H1 (cell line): ENCODE measurements around the gene RCBTB2. TPM values are rescaled to one million over a fixed set of nuclear protein-coding genes. Genes with fewer than 3 reads are reported as not detected.

Experiments used
- CTCF ChIA-PET: fragments of 300-600 bp; sonication (Branson Sonifier 250); formaldehyde crosslinking; loops from one replicate; lab custom pipeline; 2021; ENCODE audit not compliant: partially characterized antibody; lab: Charles Lee
- POLR2A ChIA-PET: fragments of 300-600 bp; sonication (Branson Sonifier 250); formaldehyde crosslinking; loops from one replicate; lab custom pipeline; 2021; ENCODE audit warnings: inconsistent platforms; ENCODE audit not compliant: partially characterized antibody; lab: Charles Lee
- DNase-seq, 2 experiments: peaks; one replicate each; pipeline versions ENCODE4 v3.0.0 to v3.0.0-alpha.2; 2010 to 2022; ENCODE audit warnings: low spot score in 2 of 2, low read depth in 1 of 2, mixed read lengths in 1 of 2
- FAIRE-seq: peaks from 2 replicates; lab custom pipeline; 2011; peaks lifted over from hg19 to GRCh38; lab: Jason Lieb, UNC
- H2AFZ ChIP-seq: 2 replicates; pipeline ENCODE4 v1.8.1; 2012; ENCODE audit warnings: low read length, inconsistent platforms
- H2AK5ac ChIP-seq: 2 replicates; pipeline ENCODE4 v1.6.1; 2013; ENCODE audit warnings: low read depth, low read length
- H2BK120ac ChIP-seq: replicated peaks from 2 replicates; pipeline ENCODE3; 2013; ENCODE audit warnings: low read depth, low read length, inconsistent platforms
- H2BK12ac ChIP-seq: 2 replicates; pipeline ENCODE4 v1.6.1; 2013; ENCODE audit warnings: low read depth, low read length
- H2BK15ac ChIP-seq: 2 replicates; pipeline ENCODE4 v1.6.1; 2013; ENCODE audit warnings: low read length
- H2BK20ac ChIP-seq: 2 replicates; pipeline ENCODE4 v1.6.1; 2013; ENCODE audit warnings: low read length
- H2BK5ac ChIP-seq: 2 replicates; pipeline ENCODE4 v1.6.1; 2013; ENCODE audit warnings: low read depth, low read length
- H3K14ac ChIP-seq: 2 replicates; pipeline ENCODE4 v1.6.1; 2013; ENCODE audit warnings: inconsistent platforms; ENCODE audit not compliant: insufficient read length
- H3K18ac ChIP-seq: 2 replicates; pipeline ENCODE4 v1.6.1; 2013; ENCODE audit warnings: low read length; ENCODE audit errors: extremely low read depth
- H3K23ac ChIP-seq: 2 replicates; pipeline ENCODE4 v1.6.1; 2013; ENCODE audit warnings: inconsistent platforms; ENCODE audit not compliant: insufficient read length
- H3K23me2 ChIP-seq: 2 replicates; pipeline ENCODE4 v1.6.1; 2013; ENCODE audit warnings: low read depth, low read length
- H3K27ac ChIP-seq: 2 replicates; pipeline ENCODE4 v1.6.1; 2011; ENCODE audit warnings: low read depth, low read length, inconsistent platforms
- H3K27me3 ChIP-seq, 4 experiments: replicated peaks in 1 of 4; 1 replicate in 1 of 4; 2 replicates in 3 of 4; pipeline versions ENCODE4 v1.6.1 to v1.8.1; 2011 to 2013; ENCODE audit warnings: low read length in 3 of 4, mild to moderate bottlenecking in 3 of 4, inconsistent platforms in 2 of 4, mixed read lengths in 2 of 4, moderate library complexity in 1 of 4; ENCODE audit not compliant: control insufficient read depth in 3 of 4, insufficient read depth in 3 of 4; ENCODE audit errors: extremely low read depth in 1 of 4
- H3K36me3 ChIP-seq, 4 experiments: 2 replicates each; pipeline versions ENCODE4 v1.6.1 to v1.8.1; 2011 to 2013; ENCODE audit warnings: mild to moderate bottlenecking in 4 of 4, low read length in 3 of 4, moderate library complexity in 2 of 4, control low read depth in 1 of 4, inconsistent platforms in 1 of 4; ENCODE audit not compliant: insufficient read depth in 4 of 4, control insufficient read depth in 2 of 4
- H3K4ac ChIP-seq: replicated peaks from 2 replicates; pipeline ENCODE3; 2013; ENCODE audit warnings: low read length, low read depth, mixed read lengths, inconsistent platforms; ENCODE audit not compliant: insufficient read length
- H3K4me1 ChIP-seq, 4 experiments: replicated peaks in 1 of 4; 1 replicate in 1 of 4; 2 replicates in 3 of 4; pipeline versions ENCODE4 v1.6.1 to v1.8.1; 2011 to 2013; ENCODE audit warnings: low read length in 3 of 4, inconsistent platforms in 2 of 4, mixed read lengths in 1 of 4; ENCODE audit not compliant: insufficient read depth in 4 of 4, control insufficient read depth in 3 of 4
- H3K4me2 ChIP-seq, 2 experiments: 2 replicates each; pipeline versions ENCODE4 v1.6.1 to v1.8.1; 2011 to 2013; ENCODE audit warnings: low read depth in 2 of 2, low read length in 2 of 2, control low read depth in 1 of 2, inconsistent platforms in 1 of 2, mild to moderate bottlenecking in 1 of 2; ENCODE audit not compliant: insufficient read depth in 1 of 2
- H3K4me3 ChIP-seq, 4 experiments: fragments of 200-600, 300-600 bp in 1 of 4; sonication (generic), shearing (Covaris generic), sonication (Bioruptor Twin) in 1 of 4; 2 replicates each; pipeline versions ENCODE4 v1.5.1 to v1.8.1; 2011 to 2016; ENCODE audit warnings: low read length in 4 of 4, low read depth in 3 of 4, control low read depth in 2 of 4, inconsistent platforms in 2 of 4, mild to moderate bottlenecking in 2 of 4, mixed read lengths in 1 of 4, moderate library complexity in 1 of 4; ENCODE audit not compliant: insufficient read depth in 2 of 4; ENCODE audit errors: extremely low read depth in 1 of 4
- H3K56ac ChIP-seq: replicated peaks from 2 replicates; pipeline ENCODE3; 2013; ENCODE audit warnings: low read depth, mild to moderate bottlenecking, mixed read lengths, low read length, inconsistent platforms; ENCODE audit not compliant: insufficient read length
- H3K79me1 ChIP-seq: 2 replicates; pipeline ENCODE4 v1.6.1; 2013; ENCODE audit warnings: low read depth, low read length, control low read depth
- H3K79me2 ChIP-seq, 2 experiments: 2 replicates each; pipeline versions ENCODE4 v1.6.1 to v1.8.1; 2012 to 2013; ENCODE audit warnings: low read length in 2 of 2, mild to moderate bottlenecking in 2 of 2, inconsistent platforms in 1 of 2; ENCODE audit not compliant: insufficient read depth in 2 of 2, control insufficient read depth in 1 of 2
- H3K9ac ChIP-seq, 4 experiments: replicated peaks in 1 of 4; 1 replicate in 1 of 4; 2 replicates in 3 of 4; pipeline versions ENCODE4 v1.6.1 to v1.8.1; 2011 to 2013; ENCODE audit warnings: low read depth in 3 of 4, low read length in 3 of 4, control low read depth in 2 of 4, mild to moderate bottlenecking in 2 of 4, moderate library complexity in 2 of 4, inconsistent platforms in 1 of 4; ENCODE audit errors: extremely low read depth in 1 of 4
- H3K9me3 ChIP-seq, 2 experiments: 2 replicates each; pipeline versions ENCODE4 v1.6.1 to v1.8.1; 2012 to 2013; ENCODE audit warnings: mild to moderate bottlenecking in 2 of 2, moderate library complexity in 2 of 2, control low read depth in 1 of 2, inconsistent platforms in 1 of 2, low read depth in 1 of 2, low read length in 1 of 2, mixed read lengths in 1 of 2; ENCODE audit not compliant: insufficient read depth in 2 of 2
- H4K20me1 ChIP-seq, 2 experiments: replicated peaks in 1 of 2; 2 replicates each; pipeline versions ENCODE3 to v1.8.1; 2011 to 2013; ENCODE audit warnings: inconsistent platforms in 2 of 2, low read length in 2 of 2, mild to moderate bottlenecking in 1 of 2; ENCODE audit not compliant: insufficient read depth in 2 of 2, control insufficient read depth in 1 of 2
- H4K5ac ChIP-seq: 2 replicates; pipeline ENCODE4 v1.6.1; 2013; ENCODE audit warnings: low read length, low read depth, mixed read lengths, inconsistent platforms; ENCODE audit not compliant: insufficient read length
- H4K8ac ChIP-seq: 2 replicates; pipeline ENCODE4 v1.8.0; 2013; ENCODE audit warnings: mild to moderate bottlenecking, moderate library complexity, low read length, inconsistent platforms; ENCODE audit not compliant: insufficient read depth; ENCODE audit errors: extremely low read depth
- H4K91ac ChIP-seq: replicated peaks from 2 replicates; pipeline ENCODE3; 2013; ENCODE audit warnings: low read length, mixed read lengths, inconsistent platforms; ENCODE audit not compliant: insufficient read length
- EP300 ChIP-seq, 2 experiments: IDR thresholded peaks; 1 replicate in 1 of 2; 2 replicates in 1 of 2; pipeline ENCODE4 v1.6.1; 2011 to 2012; ENCODE audit warnings: low read depth in 2 of 2, low read length in 2 of 2, mild to moderate bottlenecking in 2 of 2, borderline replicate concordance in 1 of 2, inconsistent platforms in 1 of 2, moderate library complexity in 1 of 2
- FOSL1 ChIP-seq: IDR thresholded peaks from 2 replicates; pipeline ENCODE4 v1.6.1; 2011; ENCODE audit warnings: mild to moderate bottlenecking, low read depth, low read length, moderate library complexity; ENCODE audit not compliant: insufficient read depth
- GTF2F1 ChIP-seq: IDR thresholded peaks from 2 replicates; pipeline ENCODE4 v1.6.1; 2012; ENCODE audit warnings: low read depth, low read length, improper control_type of control experiment, borderline replicate concordance
- RFX5 ChIP-seq: IDR thresholded peaks from 2 replicates; pipeline ENCODE4 v1.6.1; 2011; ENCODE audit warnings: low read depth, low read length, improper control_type of control experiment, borderline replicate concordance
- RXRA ChIP-seq: IDR thresholded peaks from 2 replicates; pipeline ENCODE4 v1.6.1; 2011; ENCODE audit warnings: low read depth, mild to moderate bottlenecking, low read length, moderate library complexity; ENCODE audit not compliant: insufficient read depth
- SP2 ChIP-seq: IDR thresholded peaks from 2 replicates; pipeline ENCODE4 v1.6.1; 2012; ENCODE audit warnings: mild to moderate bottlenecking, low read length, inconsistent platforms
- SUZ12 ChIP-seq: fragments of 200-600 bp; sonication (generic); IDR thresholded peaks from 2 replicates; pipeline ENCODE4 v1.6.1; 2012; ENCODE audit warnings: mild to moderate bottlenecking, inconsistent platforms, low read length, moderate library complexity, mixed read lengths
- TAF7 ChIP-seq: optimal IDR thresholded peaks from 2 replicates; pipeline ENCODE3; 2011; ENCODE audit warnings: low read depth, mild to moderate bottlenecking, inconsistent platforms, low read length, moderate library complexity, borderline replicate concordance
- WGBS, 2 experiments: shearing (Covaris generic) in 1 of 2; methylation state at CpG; one replicate each; pipeline versions ENCODE4 v1.1.6 to v1.1.7; 2013 to 2015; ENCODE audit warnings: low lambda C conversion rate in 2 of 2, mixed read lengths in 2 of 2, inconsistent platforms in 1 of 2, low coverage in 1 of 2, missing lambda C conversion rate in 1 of 2; ENCODE audit not compliant: insufficient replicate concordance in 2 of 2, insufficient coverage in 1 of 2, insufficient read length in 1 of 2; ENCODE audit errors: extremely low coverage in 1 of 2, missing lambda C conversion rate in 1 of 2; 5-methylcytosine and 5-hydroxymethylcytosine counted together
- polyA plus RNA-seq, 7 experiments: library from polyadenylated mRNA; depleted of rRNA in 3 of 7; stranded (reverse) in 5 of 7; unstranded in 2 of 7; fragments of >200 nt in 5 of 7; fragments of 200-250 nt in 2 of 7; gene quantifications; 1 replicate in 5 of 7; 2 replicates in 1 of 7; 4 replicates in 1 of 7; pipeline versions ENCODE4 v1.2.1 to v1.2.3, GENCODE V29; 2011 to 2013; ENCODE audit warnings: missing spikeins in 2 of 7, mixed read lengths in 2 of 7
- total RNA-seq: library from RNA; stranded (reverse); fragmentation: NEBNext Ultra II Directional; extraction: Animal tissue kit (Norgen Biotek cat#: 25700); gene quantifications from 2 replicates; pipeline ENCODE4 v1.2.1, GENCODE V29; 2021

Gene RCBTB2
- total and polyA plus RNA-seq, 2 of the 8 experiments (the other 6 are each of a cell fraction or from before 2014, with no cell fraction given), result 5.2 to 8.4 TPM

DNA sequence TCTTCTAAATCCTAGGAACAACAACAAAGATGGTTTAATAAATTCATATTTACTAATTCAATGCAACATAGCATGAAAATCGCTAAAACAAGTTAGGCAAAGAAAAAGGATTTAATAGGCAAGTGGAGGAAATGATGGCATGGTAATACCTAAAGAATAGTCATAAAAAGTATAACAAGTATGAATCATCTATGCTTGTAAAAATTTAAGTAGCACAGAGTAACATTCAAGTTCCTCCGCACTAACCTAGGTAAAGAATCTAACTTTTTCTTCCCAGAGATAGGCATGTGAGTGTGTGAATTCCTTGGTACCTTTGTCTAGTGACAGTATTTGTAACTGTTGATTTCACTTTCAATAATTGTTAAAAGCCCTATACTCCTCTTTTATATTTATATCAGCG, 42.6 kb downstream of the RCBTB2 start:
- no peak overlapping the region for H4K5ac ChIP-seq
- no peak overlapping the region for H2AFZ ChIP-seq
- no peaks in the 10 kb centered on the region for H4K20me1 ChIP-seq
- FAIRE-seq (no peak), DNase-seq (no peak)
- no peak overlapping the region for H2BK12ac ChIP-seq
- no peak overlapping the region for H3K56ac ChIP-seq
- no peak overlapping the region for H2AK5ac ChIP-seq
- H2BK15ac ChIP-seq, result no peak overlapping the region
- H3K79me2 ChIP-seq, result no peaks in the 10 kb centered on the region
- H3K14ac ChIP-seq, result no peak overlapping the region
- no peak overlapping the region for H3K23ac ChIP-seq
- H4K8ac ChIP-seq, result no peak overlapping the region
- no peak overlapping the region for H2BK5ac ChIP-seq
- H3K4ac ChIP-seq, result no peak overlapping the region
- no peak overlapping the region for H3K4me2 ChIP-seq
- ChIA-PET CTCF (interaction anchor here (1.2 kb wide), 1 partner anchor 14 kb away, joined by 4 read pairs; no protein-coding TSS in a partner anchor), POLR2A (no interaction called here)
- H3K4me3 ChIP-seq, result no peak overlapping the region
- H3K23me2 ChIP-seq, result peaks cover 2% of the 10 kb centered on the region; the same call in 1 of the 2 replicates
- no peak overlapping the region for H3K27ac ChIP-seq
- H3K36me3 ChIP-seq, result peaks cover 0 to 9% (median 3%) of the 10 kb centered on the region in 4 experiments; a peak in 3 of 8 replicates
- no peak overlapping the region for H4K91ac ChIP-seq
- WGBS, 2 experiments, result 95% methylated on average over 3 of the region's 3 CpGs; no CpG with 5 or more reads in 1 of the 2 experiments
- H3K79me1 ChIP-seq, result no peaks in the 10 kb centered on the region
- H3K27me3 ChIP-seq, result no peaks in the 10 kb centered on the region
- H3K4me1 ChIP-seq, result no peaks in the 10 kb centered on the region; a peak in 2 of 7 replicates
- H3K9ac ChIP-seq, result no peak overlapping the region
- no peak overlapping the region for H3K18ac ChIP-seq
- H2BK20ac ChIP-seq, result no peak overlapping the region
- no peak overlapping the region for H2BK120ac ChIP-seq
- H3K9me3 ChIP-seq, result peaks cover 0 to 6% of the 10 kb centered on the region in 2 experiments; a peak in 1 of 4 replicates
- TF ChIP-seq GTF2F1, result no peak
- no peak for TF ChIP-seq TAF7
- TF ChIP-seq EP300 (IDR thresholded peaks at IDR 0.05; ENCODE audit: borderline replicate concordance in 1 of 2, low read depth in 2 of 2, low read length in 2 of 2), result no peak
- TF ChIP-seq SP2, result no peak
- TF ChIP-seq FOSL1, result no peak
- TF ChIP-seq RXRA, result no peak
- no peak for TF ChIP-seq RFX5
- no peak for TF ChIP-seq SUZ12
